RWPE2 (cell line): ENCODE measurements around the gene ZNF616.
"Not testable (repeated sequence)": the region's sequence is repeated elsewhere in the genome, so short reads cannot be mapped to it uniquely, and the experiment has no call there.

Source experiments
- ATAC-seq: fragments of 200-7000 bp; cut with Tn5 transposase; 3 replicates; pipeline ENCODE4 v1.9.1; 2021; ENCODE audit warnings: low read depth
- DNase-seq: peaks from one replicate; pipeline ENCODE4 v3.0.0-alpha.2; 2020; ENCODE audit warnings: low spot score
- H3K27ac ChIP-seq: fragments of 450-650 bp; 2 replicates; pipeline ENCODE4 v1.5.1; 2017; ENCODE audit warnings: mild to moderate bottlenecking; ENCODE audit not compliant: poor library complexity, severe bottlenecking
- H3K27me3 ChIP-seq: fragments of 250-450 bp; sonication (Bioruptor Pico); 2 replicates; pipeline ENCODE4 v1.5.1; 2021; ENCODE audit warnings: mild to moderate bottlenecking, moderate library complexity; ENCODE audit not compliant: insufficient read depth, poor library complexity, severe bottlenecking
- H3K36me3 ChIP-seq: fragments of 250-450 bp; sonication (Bioruptor Pico); 2 replicates; pipeline ENCODE4 v1.5.1; 2020; ENCODE audit warnings: low read depth, mild to moderate bottlenecking, moderate library complexity
- H3K4me1 ChIP-seq: fragments of 250-450 bp; sonication (Bioruptor Pico); 2 replicates; pipeline ENCODE4 v1.5.1; 2021; ENCODE audit warnings: mild to moderate bottlenecking, moderate library complexity; ENCODE audit not compliant: insufficient read depth, poor library complexity, severe bottlenecking
- H3K4me3 ChIP-seq: fragments of 250-450 bp; sonication (Bioruptor Pico); 2 replicates; pipeline ENCODE4 v1.5.1; 2021; ENCODE audit warnings: mild to moderate bottlenecking, moderate library complexity; ENCODE audit not compliant: severe bottlenecking
- H3K9me3 ChIP-seq: fragments of 250-450 bp; sonication (Bioruptor Pico); 2 replicates; pipeline ENCODE4 v1.5.1; 2021; ENCODE audit warnings: mild to moderate bottlenecking, moderate library complexity; ENCODE audit not compliant: severe bottlenecking
- TF ChIP-seq, protein P1 (sequence below): fragments of 450-650 bp; IDR thresholded peaks from one replicate; pipeline ENCODE4 v1.5.1; 2017; ENCODE audit warnings: mild to moderate bottlenecking, moderate library complexity; ENCODE audit not compliant: poor library complexity, severe bottlenecking

Gene ZNF616

DNA sequence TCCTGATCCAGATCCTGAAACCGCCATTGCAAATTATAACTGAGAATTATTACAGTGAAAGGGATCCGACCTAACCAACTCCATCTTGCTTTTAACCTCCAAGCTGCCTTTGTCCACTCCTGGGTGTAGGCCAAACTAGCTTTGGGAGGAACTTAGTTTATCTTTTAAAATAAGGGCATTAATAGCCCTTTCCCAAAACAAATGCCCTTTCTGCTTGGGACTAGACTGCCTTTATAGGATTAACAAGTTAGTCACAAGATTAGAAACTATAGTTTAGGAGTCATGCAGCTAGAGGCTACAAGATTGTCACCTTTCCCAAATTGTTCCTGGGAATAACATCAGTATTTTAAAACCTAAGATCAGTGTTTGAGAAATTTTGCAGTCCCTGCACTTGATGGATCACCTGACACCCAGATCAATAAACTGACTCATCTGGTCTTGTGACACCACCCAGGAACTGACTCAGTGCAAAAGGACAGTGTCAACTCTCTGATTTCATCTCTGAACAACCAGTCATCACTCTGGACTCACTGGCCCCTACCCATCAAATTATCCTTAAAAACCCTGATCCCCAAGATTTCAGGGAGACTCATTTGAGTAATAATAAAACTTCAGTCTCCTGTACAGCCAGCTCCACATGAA is 40.1 kb downstream of the ZNF616 start:
- no peak for ATAC-seq
- no peaks in the 10 kb centered on the region for H3K36me3 ChIP-seq
- DNase-seq = no peak
- H3K4me1 ChIP-seq = peaks cover 3% of the 10 kb centered on the region
- no peaks in the 10 kb centered on the region for H3K27me3 ChIP-seq
- H3K4me3 ChIP-seq = no peak overlapping the region
- H3K9me3 ChIP-seq = peaks cover 23% of the 10 kb centered on the region
- TF ChIP-seq, protein P1, sequence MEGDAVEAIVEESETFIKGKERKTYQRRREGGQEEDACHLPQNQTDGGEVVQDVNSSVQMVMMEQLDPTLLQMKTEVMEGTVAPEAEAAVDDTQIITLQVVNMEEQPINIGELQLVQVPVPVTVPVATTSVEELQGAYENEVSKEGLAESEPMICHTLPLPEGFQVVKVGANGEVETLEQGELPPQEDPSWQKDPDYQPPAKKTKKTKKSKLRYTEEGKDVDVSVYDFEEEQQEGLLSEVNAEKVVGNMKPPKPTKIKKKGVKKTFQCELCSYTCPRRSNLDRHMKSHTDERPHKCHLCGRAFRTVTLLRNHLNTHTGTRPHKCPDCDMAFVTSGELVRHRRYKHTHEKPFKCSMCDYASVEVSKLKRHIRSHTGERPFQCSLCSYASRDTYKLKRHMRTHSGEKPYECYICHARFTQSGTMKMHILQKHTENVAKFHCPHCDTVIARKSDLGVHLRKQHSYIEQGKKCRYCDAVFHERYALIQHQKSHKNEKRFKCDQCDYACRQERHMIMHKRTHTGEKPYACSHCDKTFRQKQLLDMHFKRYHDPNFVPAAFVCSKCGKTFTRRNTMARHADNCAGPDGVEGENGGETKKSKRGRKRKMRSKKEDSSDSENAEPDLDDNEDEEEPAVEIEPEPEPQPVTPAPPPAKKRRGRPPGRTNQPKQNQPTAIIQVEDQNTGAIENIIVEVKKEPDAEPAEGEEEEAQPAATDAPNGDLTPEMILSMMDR = no peak
- H3K27ac ChIP-seq = no peak overlapping the region

DNA sequence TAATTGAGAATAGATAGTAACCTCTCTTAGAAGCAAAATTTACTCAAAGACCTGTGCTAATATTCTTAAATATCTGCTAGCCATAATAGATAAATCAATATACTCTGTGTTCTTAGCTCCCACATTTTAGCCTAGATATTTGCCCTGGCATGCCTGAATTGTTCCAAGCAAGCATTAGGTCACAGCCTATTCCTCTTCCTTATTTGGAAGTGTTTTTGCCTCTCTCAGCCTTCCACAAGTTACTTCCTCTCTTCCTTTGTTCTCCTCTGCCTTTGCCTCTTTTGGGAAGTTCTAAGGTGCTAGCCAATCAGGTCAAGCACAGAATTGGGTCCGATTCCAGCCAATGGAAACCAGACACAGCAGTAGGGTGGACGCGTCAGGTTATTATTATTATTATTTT is 43.3 kb downstream of the ZNF616 start:
- not testable (repeated sequence) for ATAC-seq, DNase-seq, H3K4me3 ChIP-seq, H3K27me3 ChIP-seq, H3K4me1 ChIP-seq
- Histone ChIP-seq H3K27ac (peak overlapping the region; percentile 49), H3K36me3 (peaks cover 23% of the 10 kb centered on the region), H3K9me3 (peaks cover 26% of the 10 kb centered on the region)

DNA sequence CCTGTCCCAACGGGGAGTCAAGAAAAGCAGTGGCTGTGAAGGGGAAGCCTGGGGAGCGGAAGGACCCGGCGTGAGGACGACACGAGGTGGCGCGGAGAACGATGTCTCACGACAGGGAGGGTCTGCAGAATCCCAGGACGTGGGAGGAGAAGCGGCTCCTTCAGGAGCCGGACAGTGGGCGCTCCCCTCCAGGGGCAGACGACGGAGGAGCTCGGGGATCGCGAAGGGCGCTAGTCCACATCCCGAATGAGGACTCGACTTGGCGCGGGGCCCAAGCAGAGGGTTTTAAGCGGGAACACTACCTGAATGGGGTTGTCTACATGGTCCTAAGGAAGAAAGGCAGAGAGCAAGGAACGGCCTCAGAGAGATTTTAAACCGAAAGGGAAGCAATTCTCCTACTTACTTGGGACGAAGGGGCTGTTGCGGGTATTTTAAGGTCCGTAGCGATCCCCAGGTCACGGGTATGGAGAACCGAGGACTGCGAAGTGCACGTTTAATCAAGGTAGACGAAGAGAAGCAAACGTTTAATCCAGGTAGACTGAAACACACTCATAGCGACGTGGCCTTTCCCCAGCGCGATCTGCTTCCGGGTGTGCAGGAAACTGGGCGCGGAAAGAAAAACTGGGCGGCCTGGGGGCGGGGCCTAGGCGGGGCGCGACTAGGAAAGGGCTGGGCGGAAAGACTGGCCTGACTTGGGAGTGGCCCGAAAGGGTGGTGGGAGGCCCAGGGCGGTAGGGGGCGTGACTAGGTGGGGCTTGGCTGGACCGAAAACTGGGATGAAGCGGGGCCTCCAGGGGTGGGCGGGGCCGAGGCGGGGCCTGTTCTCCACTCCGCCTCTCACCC is 44.3 kb downstream of the ZNF616 start, which contains the start of gene ZNF841:
Gene ZNF841, minus strand, starts transcription at position 594 of the 843 bp plus-strand sequence. CDS start 10,964 bp downstream, outside the sequence.
- Histone ChIP-seq H3K27me3 (no peaks in the 10 kb centered on the region), H3K9me3 (peaks cover 26% of the 10 kb centered on the region), H3K4me1 (peaks cover 3% of the 10 kb centered on the region), H3K36me3 (peaks cover 34% of the 10 kb centered on the region), H3K27ac (peak within 1 kb of the TSS; percentile 49), H3K4me3 (peak within 1 kb of the TSS; percentile 57)
- TF ChIP-seq, protein P1 = no peak
- DNase-seq (peak; percentile 91), ATAC-seq (peak; percentile 95)

DNA sequence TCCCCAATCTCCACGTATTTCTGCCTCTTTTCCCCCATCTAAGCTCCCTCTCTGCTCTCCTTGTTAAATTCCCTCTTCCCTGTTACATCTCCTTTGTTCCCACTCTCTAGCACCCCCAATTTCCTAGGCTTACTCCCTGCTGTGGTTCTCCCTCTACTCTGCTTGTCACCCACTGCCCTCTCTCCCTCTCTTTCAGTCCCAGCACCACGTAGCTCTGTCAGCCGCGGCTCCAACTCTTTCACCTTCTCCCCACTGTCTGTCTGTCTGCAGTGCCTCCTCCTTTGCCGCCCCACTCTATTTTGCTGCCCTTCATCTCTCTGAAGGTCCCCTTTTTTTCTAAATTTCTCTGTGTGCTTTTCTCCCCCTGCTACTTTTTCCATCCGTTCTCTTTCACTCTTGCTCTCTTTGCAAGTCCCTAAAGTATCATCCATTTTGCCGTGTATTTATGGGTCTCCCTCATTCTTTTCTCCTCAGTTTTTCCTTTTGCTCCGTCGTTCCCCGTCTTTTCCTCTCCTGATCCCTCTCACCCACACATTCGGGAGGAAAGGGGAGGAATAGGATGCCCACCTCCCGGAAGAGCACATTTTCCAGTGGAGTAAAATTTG is 45.1 kb downstream of the ZNF616 start:
- Histone ChIP-seq H3K27me3 (no peaks in the 10 kb centered on the region), H3K9me3 (peaks cover 26% of the 10 kb centered on the region), H3K36me3 (peaks cover 41% of the 10 kb centered on the region), H3K4me3 (peak overlapping the region; percentile 57), H3K27ac (peak overlapping the region; percentile 49), H3K4me1 (peaks cover 3% of the 10 kb centered on the region)
- no peak for DNase-seq
- ATAC-seq = peak; percentile 18; the same call in 1 of the 3 replicates
- TF ChIP-seq, protein P1 = no peak

DNA sequence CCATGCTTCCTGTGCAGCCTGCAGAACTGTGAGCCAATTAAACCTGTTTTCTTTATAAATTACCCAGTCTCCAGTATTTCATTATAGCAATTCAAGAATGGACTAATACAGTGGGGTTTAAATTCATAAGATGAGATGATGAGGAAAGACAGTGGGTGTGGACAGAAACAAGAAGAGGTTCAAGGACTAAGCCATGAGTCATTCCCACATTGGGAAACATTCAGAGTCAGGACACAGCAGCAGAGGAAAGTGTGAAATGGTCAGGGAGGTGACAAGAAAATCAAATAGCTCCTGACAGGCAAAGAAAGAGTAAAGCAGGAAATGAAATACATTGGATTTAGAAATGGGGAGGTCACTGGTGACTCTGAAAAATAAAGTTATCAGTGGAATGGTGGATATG is 53.3 kb downstream of the ZNF616 start:
- ATAC-seq = no peak
- H3K27me3 ChIP-seq = no peaks in the 10 kb centered on the region
- H3K4me3 ChIP-seq = no peak overlapping the region
- H3K9me3 ChIP-seq = peaks cover 5% of the 10 kb centered on the region
- peaks cover 88% of the 10 kb centered on the region for H3K36me3 ChIP-seq
- H3K27ac ChIP-seq = no peak overlapping the region
- no peaks in the 10 kb centered on the region for H3K4me1 ChIP-seq
- no peak for DNase-seq
- TF ChIP-seq, protein P1 = no peak
